B cell (primary cell): ENCODE data around the gene NDUFA13. TPM values are rescaled to one million over a fixed set of nuclear protein-coding genes. Genes with fewer than 3 reads are reported as not detected.

Experiments used
- ATAC-seq: fragments of 200-7000 bp; cut with Tn5 transposase; one replicate; pipeline ENCODE4 v1.10.0; 2021; ENCODE audit warnings: low read depth, mild to moderate bottlenecking, moderate number of reproducible peaks, moderate library complexity
- CTCF ChIA-PET: fragments of 350-600 bp; sonication (Branson Sonifier 250); formaldehyde crosslinking; loops from one replicate; lab custom pipeline; 2021; ENCODE audit warnings: antibody characterized with exemption, inconsistent platforms; lab: Charles Lee
- POLR2A ChIA-PET: fragments of 350-600 bp; sonication (Branson Sonifier 250); formaldehyde crosslinking; loops from one replicate; lab custom pipeline; 2021; ENCODE audit warnings: antibody characterized with exemption; lab: Charles Lee
- DNase-seq: peaks from one replicate; pipeline ENCODE4 v3.0.0; 2013
- H2AFZ ChIP-seq: 2 replicates; pipeline ENCODE4 v1.6.1; 2012; ENCODE audit warnings: mild to moderate bottlenecking, low read depth, low read length; ENCODE audit not compliant: insufficient read depth, poor library complexity, severe bottlenecking
- H3K27ac ChIP-seq, 2 donors: 1 replicate in 1 of 2; 2 replicates in 1 of 2; pipeline ENCODE4 v1.5.1; 2012 to 2013; ENCODE audit warnings: low read length in 2 of 2, mild to moderate bottlenecking in 2 of 2, moderate library complexity in 1 of 2
- H3K27me3 ChIP-seq, 4 experiments: fragments of 200-600 bp in 1 of 4; sonication (generic) in 1 of 4; replicated peaks in 1 of 4; 1 replicate in 2 of 4; 2 replicates in 2 of 4; pipeline versions ENCODE4 v1.6.1 to v1.7.0; 2013 to 2016; ENCODE audit warnings: low read length in 3 of 4, mild to moderate bottlenecking in 2 of 4, mixed read lengths in 1 of 4, moderate library complexity in 1 of 4; ENCODE audit not compliant: insufficient read depth in 4 of 4, control insufficient read depth in 3 of 4; ENCODE audit errors: control extremely low read depth in 1 of 4
- H3K36me3 ChIP-seq, 2 experiments: replicated peaks in 1 of 2; 1 replicate in 1 of 2; 2 replicates in 1 of 2; pipeline versions ENCODE4 v1.6.1 to v1.7.1; 2013; ENCODE audit warnings: low read length in 1 of 2; ENCODE audit not compliant: insufficient read depth in 2 of 2, control insufficient read depth in 1 of 2; ENCODE audit errors: control extremely low read depth in 1 of 2, extremely low read depth in 1 of 2
- H3K4me1 ChIP-seq, 2 donors: fragments of 200-600 bp in 1 of 2; sonication (generic) in 1 of 2; 1 replicate in 1 of 2; 2 replicates in 1 of 2; pipeline versions ENCODE4 v1.5.1 to v1.6.1; 2013 to 2017; ENCODE audit warnings: low read length in 2 of 2; ENCODE audit not compliant: control insufficient read depth in 2 of 2, insufficient read depth in 2 of 2
- H3K4me2 ChIP-seq: replicated peaks from 2 replicates; pipeline ENCODE3; 2012; ENCODE audit warnings: mild to moderate bottlenecking, low read depth, low read length; ENCODE audit not compliant: poor library complexity, severe bottlenecking
- H3K4me3 ChIP-seq, 5 experiments: fragments of 200-600 bp in 1 of 5; sonication (generic) in 1 of 5; 1 replicate in 3 of 5; 2 replicates in 2 of 5; pipeline versions ENCODE4 v1.5.1 to v1.7.0; 2011 to 2016; ENCODE audit warnings: low read length in 4 of 5, mild to moderate bottlenecking in 4 of 5, low read depth in 2 of 5, control low read depth in 1 of 5, moderate library complexity in 1 of 5; ENCODE audit not compliant: insufficient read depth in 1 of 5; ENCODE audit errors: control extremely low read depth in 1 of 5, extremely low read depth in 1 of 5
- H3K79me2 ChIP-seq: fragments of 200-600 bp; sonication (generic); one replicate; pipeline ENCODE4 v1.6.0; 2016; ENCODE audit warnings: low read length; ENCODE audit not compliant: control insufficient read depth, insufficient read depth
- H3K9ac ChIP-seq: fragments of 200-600 bp; sonication (generic); 2 replicates; pipeline ENCODE4 v1.6.1; 2017; ENCODE audit warnings: mild to moderate bottlenecking, low read length, moderate library complexity
- H3K9me3 ChIP-seq, 3 donors: one replicate each; pipeline versions ENCODE4 v1.6.1 to v1.7.1; 2013; ENCODE audit warnings: low read length in 2 of 3; ENCODE audit not compliant: control insufficient read depth in 2 of 3, insufficient read depth in 1 of 3; ENCODE audit errors: control extremely low read depth in 1 of 3
- H4K20me1 ChIP-seq: 2 replicates; pipeline ENCODE4 v1.6.0; 2012; ENCODE audit warnings: mild to moderate bottlenecking, low read length; ENCODE audit not compliant: insufficient read depth, control insufficient read depth, poor library complexity, severe bottlenecking
- H3K27ac Mint-ChIP-seq: one replicate; pipeline ENCODE4 v1.8.0; 2021; ENCODE audit warnings: mixed read lengths
- H3K27me3 Mint-ChIP-seq: one replicate; pipeline ENCODE4 v1.8.0; 2021; ENCODE audit warnings: mixed read lengths
- H3K4me1 Mint-ChIP-seq: one replicate; pipeline ENCODE4 v1.8.0; 2021; ENCODE audit warnings: mixed read lengths
- H3K4me3 Mint-ChIP-seq: one replicate; pipeline ENCODE4 v1.8.0; 2021; ENCODE audit warnings: mixed read lengths
- H3K9me3 Mint-ChIP-seq: one replicate; pipeline ENCODE4 v1.8.0; 2022; ENCODE audit warnings: mixed read lengths; ENCODE audit not compliant: insufficient read depth
- EZH2 ChIP-seq: IDR thresholded peaks from 2 replicates; pipeline ENCODE4 v1.6.1; 2012; ENCODE audit warnings: borderline replicate concordance, low read depth, mild to moderate bottlenecking, moderate library complexity, low read length; ENCODE audit not compliant: insufficient read depth, poor library complexity, severe bottlenecking
- WGBS: methylation state at CpG from one replicate; pipeline ENCODE4 v1.1.5; 2013; ENCODE audit warnings: missing lambda C conversion rate; ENCODE audit not compliant: insufficient coverage; 5-methylcytosine and 5-hydroxymethylcytosine counted together
- intact Hi-C: fragments of 100-400 bp; cut with micrococcal nuclease; formaldehyde crosslinking; loops from one replicate; pipeline ENCODE4 v1.10.0; 2022
- polyA plus RNA-seq: library from polyadenylated mRNA; depleted of rRNA; stranded (reverse); fragments of >200 nt; gene quantifications from 2 replicates; pipeline ENCODE4 v1.2.3, GENCODE V29; 2012
- total RNA-seq, 2 donors: library from RNA; stranded (reverse); fragments of 120-200 nt in 1 of 2; gene quantifications; 1 replicate in 1 of 2; 2 replicates in 1 of 2; pipeline versions ENCODE4 v1.2.3 to v1.2.4, GENCODE V29; 2013 to 2022
- TF ChIP-seq, protein P1 (sequence below): fragments of 200-600 bp; IDR thresholded peaks from one replicate; pipeline ENCODE4 v1.8.0; 2022; ENCODE audit warnings: antibody characterized with exemption, mild to moderate bottlenecking

The NDUFA13 gene
- total and polyA plus RNA-seq, 2 donors (not counting 1 experiment from before 2014, with no cell fraction given): 188 to 195 TPM

DNA sequence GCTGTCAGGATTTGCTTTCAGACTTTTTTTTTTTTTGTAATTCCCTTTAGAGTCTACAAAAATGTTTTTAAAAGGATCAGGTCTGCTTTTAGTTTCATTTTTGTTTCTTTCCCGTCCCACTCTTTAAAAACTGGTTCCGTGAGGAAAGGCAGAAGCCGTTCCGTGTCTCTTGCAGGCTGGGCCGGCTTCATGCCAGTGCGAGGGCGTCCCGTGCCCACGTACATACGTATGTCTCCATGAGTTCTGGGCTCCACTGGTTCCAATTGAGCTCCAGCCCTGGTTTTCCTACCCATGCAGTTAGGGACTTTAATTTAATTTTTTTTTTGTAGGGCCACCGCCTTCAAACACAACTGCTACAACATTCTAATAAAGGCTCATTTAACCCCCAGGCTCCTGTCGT is 9.4 kb upstream of the NDUFA13 start:
- H2AFZ ChIP-seq: no peak overlapping the region
- ATAC-seq (no peak), DNase-seq (no peak)
- WGBS: 95% methylated on average over 8 of the region's 12 CpGs
- H3K27me3 ChIP-seq: no peaks in the 10 kb centered on the region
- intact Hi-C loops: no loop called here
- H3K79me2 ChIP-seq: no peaks in the 10 kb centered on the region
- ChIA-PET POLR2A (interaction anchor here (0.7 to 0.8 kb wide), 2 partner anchors 8 to 11 kb away, joined by 3 to 4 read pairs; no protein-coding TSS in a partner anchor), CTCF (no interaction called here)
- H3K4me3 ChIP-seq: no peak overlapping the region
- H3K27ac Mint-ChIP-seq: no peak overlapping the region
- H3K27me3 Mint-ChIP-seq: no peaks in the 10 kb centered on the region
- H4K20me1 ChIP-seq: no peaks in the 10 kb centered on the region
- H3K9me3 Mint-ChIP-seq: no peaks in the 10 kb centered on the region
- H3K27ac ChIP-seq: no peak overlapping the region
- H3K4me1 Mint-ChIP-seq: no peaks in the 10 kb centered on the region
- H3K36me3 ChIP-seq: peaks cover 0 to 54% of the 10 kb centered on the region in 2 experiments
- no peak overlapping the region for H3K4me3 Mint-ChIP-seq
- TF ChIP-seq EZH2: no peak
- no peak overlapping the region for H3K4me2 ChIP-seq
- peaks cover 0 to 4% (median 0%) of the 10 kb centered on the region in 3 donors for H3K9me3 ChIP-seq
- H3K9ac ChIP-seq: no peak overlapping the region
- no peaks in the 10 kb centered on the region for H3K4me1 ChIP-seq

DNA sequence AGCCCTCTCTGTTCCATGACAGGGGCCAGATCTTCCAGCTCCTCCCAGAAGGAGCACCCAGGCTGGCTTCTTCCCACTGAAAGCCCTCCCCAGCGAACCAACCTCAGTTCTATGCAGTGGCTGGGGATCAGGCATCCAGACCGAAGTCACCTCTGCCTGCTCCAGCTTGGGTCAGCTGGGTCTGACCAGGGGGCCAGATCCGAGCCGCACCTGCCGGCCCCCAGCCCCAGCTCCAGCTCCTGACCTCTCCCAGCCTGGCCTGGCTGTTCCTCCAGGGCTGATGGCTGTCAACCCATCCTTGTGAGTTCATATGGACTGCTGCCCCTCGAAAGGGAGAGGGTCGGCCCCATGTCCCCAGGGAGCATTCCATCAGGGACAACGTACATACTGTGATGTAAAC is 8.7 kb upstream of the NDUFA13 start:
- Histone ChIP-seq H3K27ac (no peak overlapping the region), H3K4me2 (no peak overlapping the region), H3K9me3 (peaks cover 0 to 4% (median 0%) of the 10 kb centered on the region in 3 donors), H3K4me3 (no peak overlapping the region), H3K9ac (no peak overlapping the region), H3K27me3 (no peaks in the 10 kb centered on the region), H3K79me2 (no peaks in the 10 kb centered on the region), H2AFZ (no peak overlapping the region), H3K36me3 (peaks cover 0 to 46% of the 10 kb centered on the region in 2 experiments), H4K20me1 (no peaks in the 10 kb centered on the region), H3K4me1 (no peaks in the 10 kb centered on the region)
- DNase-seq (no peak), ATAC-seq (no peak)
- Mint-ChIP-seq H3K9me3 (no peaks in the 10 kb centered on the region), H3K27ac (no peak overlapping the region), H3K27me3 (no peaks in the 10 kb centered on the region), H3K4me3 (no peak overlapping the region), H3K4me1 (no peaks in the 10 kb centered on the region)
- POLR2A ChIA-PET: interaction anchor here (0.6 kb wide), 1 partner anchor 133 kb away, joined by 3 read pairs; no protein-coding TSS in a partner anchor
- CTCF ChIA-PET: no interaction called here
- TF ChIP-seq, protein P1, sequence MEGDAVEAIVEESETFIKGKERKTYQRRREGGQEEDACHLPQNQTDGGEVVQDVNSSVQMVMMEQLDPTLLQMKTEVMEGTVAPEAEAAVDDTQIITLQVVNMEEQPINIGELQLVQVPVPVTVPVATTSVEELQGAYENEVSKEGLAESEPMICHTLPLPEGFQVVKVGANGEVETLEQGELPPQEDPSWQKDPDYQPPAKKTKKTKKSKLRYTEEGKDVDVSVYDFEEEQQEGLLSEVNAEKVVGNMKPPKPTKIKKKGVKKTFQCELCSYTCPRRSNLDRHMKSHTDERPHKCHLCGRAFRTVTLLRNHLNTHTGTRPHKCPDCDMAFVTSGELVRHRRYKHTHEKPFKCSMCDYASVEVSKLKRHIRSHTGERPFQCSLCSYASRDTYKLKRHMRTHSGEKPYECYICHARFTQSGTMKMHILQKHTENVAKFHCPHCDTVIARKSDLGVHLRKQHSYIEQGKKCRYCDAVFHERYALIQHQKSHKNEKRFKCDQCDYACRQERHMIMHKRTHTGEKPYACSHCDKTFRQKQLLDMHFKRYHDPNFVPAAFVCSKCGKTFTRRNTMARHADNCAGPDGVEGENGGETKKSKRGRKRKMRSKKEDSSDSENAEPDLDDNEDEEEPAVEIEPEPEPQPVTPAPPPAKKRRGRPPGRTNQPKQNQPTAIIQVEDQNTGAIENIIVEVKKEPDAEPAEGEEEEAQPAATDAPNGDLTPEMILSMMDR: no peak
- TF ChIP-seq EZH2: no peak
- intact Hi-C loops: no loop called here
- WGBS: 95% methylated on average over 7 of the region's 8 CpGs
